OCI-LY1 (cell line): ENCODE measurements around the gene ETV6.

Source experiments
- H2AFZ ChIP-seq: fragments of 200-600 bp; sonication (generic), shearing (Covaris generic); 2 replicates; pipeline ENCODE4 v1.6.0; 2014; ENCODE audit warnings: antibody characterized with exemption, mild to moderate bottlenecking, low read length
- H3F3A ChIP-seq: fragments of 200-600 bp; sonication (generic), shearing (Covaris generic); 2 replicates; pipeline ENCODE4 v1.6.0; 2014; ENCODE audit warnings: mild to moderate bottlenecking, antibody characterized with exemption, low read length, moderate library complexity; ENCODE audit not compliant: insufficient read depth
- H3K27ac ChIP-seq: fragments of 200-600 bp; sonication (generic); 2 replicates; pipeline ENCODE4 v1.5.1; 2014; ENCODE audit warnings: low read length, mixed run types, mild to moderate bottlenecking, low read depth; ENCODE audit not compliant: poor library complexity, severe bottlenecking
- H3K27me3 ChIP-seq: fragments of 200-600 bp; sonication (generic); 2 replicates; pipeline ENCODE4 v1.6.0; 2014; ENCODE audit warnings: antibody characterized with exemption, mild to moderate bottlenecking, low read length, moderate library complexity; ENCODE audit not compliant: insufficient read depth
- H3K36me3 ChIP-seq: fragments of 200-600 bp; sonication (generic); 2 replicates; pipeline ENCODE4 v1.6.1; 2014; ENCODE audit warnings: mild to moderate bottlenecking, antibody characterized with exemption, low read length, moderate library complexity, mixed read lengths; ENCODE audit not compliant: insufficient read depth
- H3K4me1 ChIP-seq: fragments of 200-600 bp; sonication (generic); 2 replicates; pipeline ENCODE4 v1.5.1; 2014; ENCODE audit warnings: mild to moderate bottlenecking, low read length, moderate library complexity; ENCODE audit not compliant: insufficient read depth, severe bottlenecking
- H3K4me2 ChIP-seq: fragments of 200-600 bp; sonication (generic), shearing (Covaris generic); 2 replicates; pipeline ENCODE4 v1.6.1; 2014; ENCODE audit warnings: low read length
- H3K4me3 ChIP-seq: fragments of 200-600 bp; sonication (generic); 2 replicates; pipeline ENCODE4 v1.5.1; 2014; ENCODE audit warnings: low read length, low read depth, mild to moderate bottlenecking, mixed read lengths; ENCODE audit not compliant: poor library complexity, severe bottlenecking
- H3K79me2 ChIP-seq: fragments of 200-600 bp; shearing (Covaris generic); 2 replicates; pipeline ENCODE4 v1.6.1; 2016; ENCODE audit warnings: mixed run types, low read length, mixed read lengths; ENCODE audit not compliant: insufficient read depth
- H3K9ac ChIP-seq: fragments of 200-600 bp; sonication (generic), shearing (Covaris generic); 2 replicates; pipeline ENCODE4 v1.6.1; 2014; ENCODE audit warnings: mild to moderate bottlenecking, low read length, mixed read lengths
- H3K9me2 ChIP-seq: fragments of 200-600 bp; sonication (generic), shearing (Covaris generic); 2 replicates; pipeline ENCODE4 v1.6.1; 2014; ENCODE audit warnings: low read depth, mild to moderate bottlenecking, low read length, mixed read lengths
- H3K9me3 ChIP-seq: fragments of 200-600 bp; shearing (Covaris generic); 2 replicates; pipeline ENCODE4 v1.6.1; 2014; ENCODE audit warnings: low read length, mixed read lengths
- H4K20me1 ChIP-seq: fragments of 200-600 bp; sonication (generic), shearing (Covaris generic); 2 replicates; pipeline ENCODE4 v1.6.0; 2016; ENCODE audit warnings: mild to moderate bottlenecking, low read length; ENCODE audit not compliant: insufficient read depth
- EZH2 ChIP-seq: fragments of 200-600 bp; sonication (generic), shearing (Covaris generic); IDR thresholded peaks from 2 replicates; pipeline ENCODE4 v1.8.0; 2017; ENCODE audit warnings: borderline replicate concordance, mixed run types, mild to moderate bottlenecking, antibody characterized with exemption, low read length, moderate library complexity, mixed read lengths
- TF ChIP-seq, protein P1 (sequence below): fragments of 200-600 bp; sonication (generic), shearing (Covaris generic); IDR thresholded peaks from 2 replicates; pipeline ENCODE4 v1.5.1; 2017; ENCODE audit warnings: mild to moderate bottlenecking, antibody characterized with exemption, low read length, moderate library complexity, mixed read lengths

ETV6 gene

DNA sequence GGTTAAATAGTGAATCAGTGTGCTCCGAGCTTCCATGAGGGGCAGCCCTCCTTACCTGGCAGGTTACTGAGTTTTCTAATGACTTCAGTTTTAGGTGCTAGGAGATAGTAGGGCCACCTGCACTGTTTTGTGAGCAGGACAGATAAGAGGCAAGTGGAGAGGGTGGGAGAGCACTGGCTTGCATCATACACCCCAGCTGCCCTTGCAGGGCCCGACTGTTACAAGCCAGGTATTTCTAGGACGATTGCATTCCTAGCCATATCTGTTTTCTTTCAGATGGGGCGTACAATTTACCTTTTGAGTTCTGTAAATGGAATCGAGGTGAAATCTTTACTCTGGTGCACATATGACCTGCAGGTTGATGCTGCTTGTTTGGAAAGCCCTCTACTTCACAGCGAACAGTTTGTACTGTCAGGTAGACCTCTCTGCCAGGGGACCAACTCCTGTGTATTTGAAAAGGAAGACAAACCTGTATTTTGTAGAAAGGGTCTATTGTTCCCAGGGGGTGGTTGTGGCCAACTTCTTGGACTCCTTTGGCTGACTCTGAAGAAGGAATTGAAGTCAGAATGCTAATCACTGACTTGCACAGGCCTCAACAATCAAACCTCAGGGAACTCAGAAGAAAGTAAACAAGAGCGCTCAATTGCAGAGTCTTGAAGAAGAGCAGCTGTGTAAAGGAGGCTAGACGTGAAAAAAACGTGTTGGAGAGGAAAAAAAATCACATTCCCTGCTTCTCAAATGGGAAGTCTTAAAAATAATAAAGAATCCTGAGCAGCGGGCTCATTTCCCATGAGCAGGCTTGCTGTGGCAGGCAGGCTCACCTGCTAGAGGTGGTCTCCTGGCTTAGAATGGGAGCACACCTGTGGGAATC is 57.3 kb downstream of the ETV6 start:
- H3K4me3 ChIP-seq: no peak overlapping the region
- H3K27ac ChIP-seq: no peak overlapping the region
- H3K9me3 ChIP-seq: no peaks in the 10 kb centered on the region
- no peak overlapping the region for H3K4me2 ChIP-seq
- H3F3A ChIP-seq: no peaks in the 10 kb centered on the region
- TF ChIP-seq, protein P1, sequence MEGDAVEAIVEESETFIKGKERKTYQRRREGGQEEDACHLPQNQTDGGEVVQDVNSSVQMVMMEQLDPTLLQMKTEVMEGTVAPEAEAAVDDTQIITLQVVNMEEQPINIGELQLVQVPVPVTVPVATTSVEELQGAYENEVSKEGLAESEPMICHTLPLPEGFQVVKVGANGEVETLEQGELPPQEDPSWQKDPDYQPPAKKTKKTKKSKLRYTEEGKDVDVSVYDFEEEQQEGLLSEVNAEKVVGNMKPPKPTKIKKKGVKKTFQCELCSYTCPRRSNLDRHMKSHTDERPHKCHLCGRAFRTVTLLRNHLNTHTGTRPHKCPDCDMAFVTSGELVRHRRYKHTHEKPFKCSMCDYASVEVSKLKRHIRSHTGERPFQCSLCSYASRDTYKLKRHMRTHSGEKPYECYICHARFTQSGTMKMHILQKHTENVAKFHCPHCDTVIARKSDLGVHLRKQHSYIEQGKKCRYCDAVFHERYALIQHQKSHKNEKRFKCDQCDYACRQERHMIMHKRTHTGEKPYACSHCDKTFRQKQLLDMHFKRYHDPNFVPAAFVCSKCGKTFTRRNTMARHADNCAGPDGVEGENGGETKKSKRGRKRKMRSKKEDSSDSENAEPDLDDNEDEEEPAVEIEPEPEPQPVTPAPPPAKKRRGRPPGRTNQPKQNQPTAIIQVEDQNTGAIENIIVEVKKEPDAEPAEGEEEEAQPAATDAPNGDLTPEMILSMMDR: no peak
- TF ChIP-seq EZH2: no peak
- no peaks in the 10 kb centered on the region for H3K27me3 ChIP-seq
- H4K20me1 ChIP-seq: no peaks in the 10 kb centered on the region
- no peak overlapping the region for H2AFZ ChIP-seq
- H3K4me1 ChIP-seq: no peaks in the 10 kb centered on the region
- H3K79me2 ChIP-seq: no peaks in the 10 kb centered on the region
- H3K9ac ChIP-seq: no peak overlapping the region
- H3K36me3 ChIP-seq: no peaks in the 10 kb centered on the region
- no peaks in the 10 kb centered on the region for H3K9me2 ChIP-seq

- no peaks in the 10 kb centered on the region for H3K9me2 ChIP-seq
- H3K27ac ChIP-seq: no peak overlapping the region
- H3K9me3 ChIP-seq: no peaks in the 10 kb centered on the region
- H3K27me3 ChIP-seq: no peaks in the 10 kb centered on the region
- H3F3A ChIP-seq: no peaks in the 10 kb centered on the region
- H4K20me1 ChIP-seq: no peaks in the 10 kb centered on the region
- no peak overlapping the region for H3K4me2 ChIP-seq
- H3K4me3 ChIP-seq: no peak overlapping the region
- H2AFZ ChIP-seq: no peak overlapping the region
- H3K79me2 ChIP-seq: no peaks in the 10 kb centered on the region
- H3K9ac ChIP-seq: no peak overlapping the region
- no peaks in the 10 kb centered on the region for H3K4me1 ChIP-seq
- TF ChIP-seq, protein P1: no peak
- no peak for TF ChIP-seq EZH2
- no peaks in the 10 kb centered on the region for H3K36me3 ChIP-seq
Observed at GRCh38 chr12:11707535-11707934, 58.1 kb downstream of the ETV6 start.

DNA sequence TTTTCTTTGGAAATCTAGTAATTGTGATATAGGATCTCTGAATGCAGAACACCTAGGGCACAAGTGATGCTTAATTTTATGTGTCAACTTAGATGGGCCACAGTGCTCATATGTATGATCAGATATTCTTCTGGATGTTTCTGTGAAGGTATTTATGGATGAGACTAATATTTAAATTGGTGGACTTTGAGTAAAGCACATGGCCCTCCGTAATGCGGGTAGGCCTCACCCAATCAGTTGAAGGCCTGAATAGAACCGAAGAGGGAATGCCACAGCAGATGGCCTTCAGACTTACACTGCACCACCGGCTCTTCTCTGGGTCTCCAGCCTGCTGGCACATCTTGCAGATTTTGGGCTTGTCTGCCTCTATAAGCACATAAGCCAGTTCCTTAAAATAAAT is 60.0 kb downstream of the ETV6 start:
- no peak overlapping the region for H3K4me3 ChIP-seq
- no peaks in the 10 kb centered on the region for H3K79me2 ChIP-seq
- H3K27ac ChIP-seq: no peak overlapping the region
- H3F3A ChIP-seq: no peaks in the 10 kb centered on the region
- no peaks in the 10 kb centered on the region for H3K9me2 ChIP-seq
- H3K4me2 ChIP-seq: no peak overlapping the region
- H3K4me1 ChIP-seq: peaks cover 4% of the 10 kb centered on the region
- no peak overlapping the region for H2AFZ ChIP-seq
- no peaks in the 10 kb centered on the region for H3K27me3 ChIP-seq
- H3K9ac ChIP-seq: no peak overlapping the region
- TF ChIP-seq, protein P1: no peak
- no peak for TF ChIP-seq EZH2
- no peaks in the 10 kb centered on the region for H3K36me3 ChIP-seq
- no peaks in the 10 kb centered on the region for H3K9me3 ChIP-seq
- H4K20me1 ChIP-seq: no peaks in the 10 kb centered on the region
